ENCODE measurements around the gene JAKMIP1.
"Not testable (repeated sequence)": the region's sequence is repeated elsewhere in the genome, so short reads cannot be mapped to it uniquely, and the experiment has no call there.

GRCh38 chr4:6141021-6141420 lies 59.3 kb downstream of the JAKMIP1 start:
- TF ChIP-seq EZH2 (IDR thresholded peaks at IDR 0.05; ENCODE audit: low read depth); CTCF (conservative IDR thresholded peaks at IDR 0.05): not testable (repeated sequence)

Data from PC-9 (cell line).